Kidney epithelial cell (primary cell): ENCODE data around the gene CLMN. TPM values are rescaled to one million over a fixed set of nuclear protein-coding genes. Genes with fewer than 3 reads are reported as not detected.

Experiments
- DNase-seq: peaks from one replicate; pipeline ENCODE4 v3.0.0-alpha.2; 2010; ENCODE audit warnings: low read depth
- H3K27me3 ChIP-seq: 2 replicates; pipeline ENCODE4 v1.6.0; 2011; ENCODE audit warnings: low read length; ENCODE audit not compliant: control insufficient read depth, insufficient read depth
- H3K36me3 ChIP-seq: 2 replicates; pipeline ENCODE4 v1.5.1; 2011; ENCODE audit warnings: low read length; ENCODE audit not compliant: control insufficient read depth, insufficient read depth
- H3K4me3 ChIP-seq: 2 replicates; pipeline ENCODE4 v1.5.1; 2011; ENCODE audit warnings: low read depth, mild to moderate bottlenecking, control low read depth, low read length
- CTCF ChIP-seq: IDR thresholded peaks from 2 replicates; pipeline ENCODE4 v1.5.1; 2011; ENCODE audit warnings: mild to moderate bottlenecking, moderate library complexity, low read length, control low read depth, inconsistent platforms; ENCODE audit not compliant: insufficient read depth, poor library complexity, severe bottlenecking
- total RNA-seq: library from RNA; depleted of rRNA; stranded (reverse); fragments of >200 nt; gene quantifications from 2 replicates; pipeline ENCODE4 v1.2.3, GENCODE V29; 2015

Gene CLMN
- total RNA-seq, 1 donor from 2014 or later = 9.8 TPM

DNA sequence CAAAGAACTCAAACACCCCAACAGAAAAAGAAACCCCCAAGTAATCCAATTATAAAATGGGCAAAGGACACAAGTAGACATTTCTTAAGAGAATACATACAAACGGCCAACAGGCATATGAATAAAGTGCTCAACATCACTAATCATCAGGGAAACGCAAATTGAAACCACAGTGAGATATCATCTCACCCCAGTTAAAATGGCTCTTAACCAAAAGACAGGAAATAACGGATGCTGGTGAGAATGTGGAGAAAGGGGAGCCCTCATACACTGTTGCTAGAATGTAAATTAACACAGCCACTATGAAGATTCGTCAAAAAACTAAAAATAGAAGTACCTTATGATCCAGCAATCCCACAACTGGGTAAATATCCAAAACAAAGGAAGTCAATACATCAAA lies 52.4 kb downstream of the CLMN start:
- Histone ChIP-seq H3K36me3 (no peaks in the 10 kb centered on the region), H3K27me3 (no peaks in the 10 kb centered on the region), H3K4me3 (no peak overlapping the region)
- no peak for DNase-seq
- no peak for TF ChIP-seq CTCF

GRCh38 chr14:95265106-95266094 lies 54.3 kb downstream of the CLMN start:
- DNase-seq = peak; percentile 100
- TF ChIP-seq CTCF = peak; percentile 5
- H3K4me3 ChIP-seq = no peak overlapping the region
- no peaks in the 10 kb centered on the region for H3K27me3 ChIP-seq
- no peaks in the 10 kb centered on the region for H3K36me3 ChIP-seq

- Histone ChIP-seq H3K36me3 (no peaks in the 10 kb centered on the region), H3K4me3 (no peak overlapping the region), H3K27me3 (no peaks in the 10 kb centered on the region)
- no peak for DNase-seq
- TF ChIP-seq CTCF = no peak
These were observed 55.3 kb downstream of the CLMN start for GRCh38 chr14:95264271-95264973.

DNA sequence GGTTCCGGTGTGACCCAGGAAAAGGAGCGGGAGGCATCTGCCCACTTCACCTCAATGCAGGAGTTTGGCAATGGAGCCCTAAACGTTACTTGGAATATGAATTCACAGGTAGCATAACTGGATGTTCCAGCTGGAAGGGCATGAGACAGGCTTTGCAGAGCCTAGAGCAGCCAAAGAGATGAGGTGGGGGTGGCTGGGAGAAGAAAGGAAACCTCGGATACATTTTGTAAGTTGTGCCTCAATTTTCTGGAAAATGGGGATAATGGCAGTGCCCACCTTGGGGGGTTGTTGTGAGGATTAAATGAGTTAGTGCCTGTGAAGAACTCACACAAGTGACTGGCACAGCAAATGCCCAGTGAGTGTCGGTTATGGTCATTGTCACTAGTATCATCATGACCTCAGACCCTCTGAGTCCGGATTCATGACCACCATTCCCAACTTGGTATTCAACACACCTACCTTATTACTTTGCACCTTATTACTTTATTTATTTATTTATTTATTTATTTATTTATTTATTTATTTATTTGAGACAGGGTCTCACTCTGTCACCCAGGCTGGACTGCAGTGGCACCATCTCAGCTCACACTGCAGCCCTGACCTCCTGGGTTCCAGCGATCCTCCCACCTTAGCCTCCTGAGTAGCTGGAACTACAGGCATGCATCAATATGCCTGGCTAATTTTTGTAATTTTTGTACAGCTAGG lies 56.0 kb downstream of the CLMN start:
- DNase-seq = no peak
- Histone ChIP-seq H3K36me3 (no peaks in the 10 kb centered on the region), H3K27me3 (no peaks in the 10 kb centered on the region), H3K4me3 (no peak overlapping the region)
- no peak for TF ChIP-seq CTCF

- H3K36me3 ChIP-seq = no peaks in the 10 kb centered on the region
- DNase-seq = no peak
- H3K27me3 ChIP-seq = no peaks in the 10 kb centered on the region
- TF ChIP-seq CTCF = no peak
- no peak overlapping the region for H3K4me3 ChIP-seq
These were observed 57.2 kb downstream of the CLMN start for GRCh38 chr14:95262511-95262891.
